HG03442 (cell line): Measurements from ENCODE around the gene ACSL5.

Experiments
- ATAC-seq: cut with Tn5 transposase; IDR thresholded peaks from one replicate; pipeline ENCODE4 v1.9.1; 2021; ENCODE audit warnings: mild to moderate bottlenecking, moderate library complexity; ENCODE audit not compliant: unreplicated experiment

Gene ACSL5

GRCh38 chr10:112373912-112374338 is at the start of gene ACSL5:
Gene ACSL5, plus strand, starts transcription at chr10:112374116. Its CDS starts 20,831 bp downstream, at chr10:112394947.
- ATAC-seq, result no peak

DNA sequence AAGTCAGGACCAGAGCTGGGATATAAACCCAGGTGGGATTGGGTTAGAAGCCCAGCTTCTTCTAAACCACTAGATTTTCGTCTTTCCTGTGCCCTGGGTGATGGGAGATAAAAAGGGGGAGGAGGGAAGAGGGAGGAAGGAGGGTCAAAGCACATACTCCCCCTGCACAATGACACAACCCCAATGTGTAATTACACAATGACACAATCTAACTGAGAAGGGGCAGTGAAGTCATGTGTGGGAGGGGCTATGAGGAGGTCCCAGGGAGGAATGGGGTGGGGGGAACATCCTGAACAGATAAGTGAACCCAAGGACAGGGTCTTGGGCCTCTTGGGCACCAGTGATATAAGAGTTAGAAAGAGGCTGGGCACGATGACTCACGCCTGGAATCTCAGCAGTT is 46.2 kb upstream of the ACSL5 start:
- no peak for ATAC-seq

DNA sequence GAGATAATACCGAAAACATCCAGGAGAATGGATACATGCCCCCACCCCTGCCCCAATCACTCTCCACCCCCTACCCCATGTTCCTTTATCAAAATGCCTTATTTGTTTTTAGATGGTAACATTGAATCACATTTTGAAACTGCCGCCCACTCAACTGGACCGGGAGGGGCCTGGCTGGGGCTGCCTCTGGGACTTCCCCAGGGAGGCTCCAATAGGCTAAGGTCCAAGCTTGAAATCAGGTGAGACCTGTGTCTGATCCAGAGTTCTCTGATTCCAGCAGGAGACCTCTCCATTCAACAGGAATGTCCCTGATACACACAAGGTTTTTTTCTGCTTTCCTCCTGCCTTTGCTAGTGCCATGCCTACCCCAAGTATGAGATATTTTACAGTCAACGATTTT is 43.8 kb upstream of the ACSL5 start:
- no peak for ATAC-seq

DNA sequence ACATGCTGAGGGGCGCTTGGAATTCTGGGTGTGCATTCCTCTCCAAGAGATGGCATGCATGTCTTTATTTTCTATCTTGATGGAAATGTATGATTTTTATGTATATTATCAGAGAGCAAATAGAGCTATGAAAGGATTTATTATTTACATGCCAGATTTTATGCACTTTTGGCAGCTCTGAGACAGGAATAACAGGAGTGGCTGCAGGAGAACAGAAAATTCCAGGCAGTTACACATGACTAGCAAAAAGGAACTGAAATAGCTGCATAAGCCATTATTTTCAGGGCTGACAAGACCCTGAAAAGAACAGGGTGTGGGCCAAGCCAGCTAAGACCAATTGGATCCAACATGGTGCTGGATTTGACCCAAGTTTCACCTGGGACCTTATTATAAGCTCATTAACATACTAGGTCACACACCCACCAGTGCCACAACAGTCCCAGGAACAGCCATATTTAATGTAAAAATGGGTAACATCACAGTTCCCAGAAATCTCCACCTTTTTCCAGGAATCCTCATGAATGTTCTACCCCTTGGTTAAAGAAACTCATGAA is 43.2 kb upstream of the ACSL5 start:
- no peak for ATAC-seq

GRCh38 chr10:112332022-112332421 is 41.9 kb upstream of the ACSL5 start:
- ATAC-seq, result no peak

- ATAC-seq, result no peak
Observed at GRCh38 chr10:112332509-112333228, 41.2 kb upstream of the ACSL5 start.

DNA sequence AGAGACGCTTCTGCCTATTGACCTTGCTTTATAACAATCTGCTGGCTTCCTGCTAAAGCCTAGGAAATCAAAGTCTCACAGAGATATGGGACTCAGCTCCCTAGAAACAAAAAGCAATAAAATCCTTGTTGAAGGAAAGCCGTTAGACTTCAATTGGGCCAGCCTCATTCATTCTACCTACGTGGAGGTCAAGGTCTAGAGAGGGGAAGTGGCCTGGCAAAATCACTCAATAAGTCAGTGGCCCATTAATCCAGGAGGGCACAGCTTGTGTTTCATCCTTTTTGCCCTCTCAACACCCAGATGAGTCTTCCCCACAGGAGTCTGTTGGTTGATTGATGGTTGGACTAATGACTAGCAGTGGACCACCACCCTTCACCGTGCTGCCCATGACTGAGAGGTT is 40.5 kb upstream of the ACSL5 start:
- ATAC-seq, result no peak

DNA sequence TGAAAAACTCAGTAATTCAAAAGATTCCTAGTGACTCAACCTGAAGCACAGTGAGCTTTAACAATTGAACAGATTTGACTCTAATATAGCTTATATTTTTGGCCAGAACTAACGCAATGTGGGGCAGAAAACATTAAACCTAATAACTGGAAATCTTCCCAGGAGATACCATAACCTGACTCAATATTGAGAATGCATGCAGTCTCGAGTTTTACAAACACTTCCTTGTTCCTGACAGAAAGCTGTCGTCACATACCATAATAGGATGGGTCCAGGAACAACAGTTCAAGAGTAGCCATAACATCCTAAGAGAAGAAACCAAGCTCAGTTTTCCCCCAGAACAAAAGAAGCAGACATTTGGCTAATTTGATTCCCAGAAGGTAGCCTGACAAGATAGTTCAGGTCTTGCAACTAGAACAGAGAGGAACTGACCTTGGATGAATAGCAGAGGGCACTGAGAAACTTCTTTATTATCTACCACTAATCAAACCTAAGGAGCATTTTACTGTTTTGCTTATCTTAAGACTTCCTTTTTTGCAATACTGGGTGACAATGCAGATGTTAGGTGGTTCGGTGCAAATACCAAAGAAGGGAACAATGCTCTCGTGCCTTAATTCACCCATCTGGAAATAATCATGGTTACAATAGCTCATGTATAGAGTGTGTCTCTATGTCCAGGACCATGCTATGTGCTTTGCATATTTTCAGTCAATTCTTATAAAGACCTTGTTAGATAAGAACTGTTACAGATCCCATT is 38.6 kb upstream of the ACSL5 start:
- no peak for ATAC-seq

DNA sequence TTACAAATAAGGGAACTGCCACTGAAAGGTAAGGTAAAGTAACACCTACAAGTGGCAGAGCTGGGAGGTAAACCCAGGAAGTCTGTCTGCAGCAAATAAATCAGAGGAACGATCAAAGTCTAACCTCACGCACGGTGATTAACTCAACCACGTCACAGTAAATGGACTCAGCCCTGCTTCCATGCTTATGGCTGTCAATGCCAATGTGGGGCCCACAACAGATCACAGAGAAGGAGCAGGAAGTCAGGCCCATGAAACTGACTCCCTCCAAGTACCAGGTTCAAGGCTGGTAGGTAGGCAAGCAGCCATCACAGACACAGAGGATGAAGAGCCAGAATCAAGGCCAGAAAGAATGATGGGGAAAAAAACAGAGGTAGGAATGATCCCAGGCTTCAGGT is 38.0 kb upstream of the ACSL5 start:
- no peak for ATAC-seq

DNA sequence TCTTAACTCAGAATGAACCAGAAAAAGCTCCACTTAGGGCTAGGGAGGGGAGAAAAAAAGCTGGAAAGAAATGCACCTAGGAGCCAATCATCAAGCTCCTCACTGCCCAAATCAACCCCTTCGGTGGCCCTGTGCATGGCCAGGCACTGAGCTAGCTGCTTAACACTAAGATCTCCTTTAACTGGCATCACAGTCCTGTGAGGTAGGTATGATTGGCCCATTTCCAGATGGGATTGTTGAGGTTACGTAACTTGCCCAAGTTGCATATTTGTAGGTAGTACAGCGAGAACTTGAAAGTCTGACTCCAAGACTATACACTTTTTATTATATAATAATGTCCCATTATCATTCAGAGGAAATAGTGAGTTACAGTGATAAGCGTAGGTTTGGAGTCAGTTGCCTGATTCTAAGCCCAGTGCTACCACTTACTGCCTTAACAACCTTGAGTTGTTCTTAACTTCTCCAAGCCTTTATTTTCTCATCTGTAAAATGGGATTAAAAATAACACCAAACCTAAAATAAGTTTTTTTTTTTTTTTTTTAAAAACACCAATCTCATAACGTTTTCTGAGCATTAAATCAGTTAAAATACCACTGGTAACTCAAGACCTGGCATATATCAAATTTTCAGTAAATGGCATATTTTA is 37.2 kb upstream of the ACSL5 start:
- no peak for ATAC-seq

- ATAC-seq, result no peak
Observed at GRCh38 chr10:112338957-112339356, 35.0 kb upstream of the ACSL5 start.

DNA sequence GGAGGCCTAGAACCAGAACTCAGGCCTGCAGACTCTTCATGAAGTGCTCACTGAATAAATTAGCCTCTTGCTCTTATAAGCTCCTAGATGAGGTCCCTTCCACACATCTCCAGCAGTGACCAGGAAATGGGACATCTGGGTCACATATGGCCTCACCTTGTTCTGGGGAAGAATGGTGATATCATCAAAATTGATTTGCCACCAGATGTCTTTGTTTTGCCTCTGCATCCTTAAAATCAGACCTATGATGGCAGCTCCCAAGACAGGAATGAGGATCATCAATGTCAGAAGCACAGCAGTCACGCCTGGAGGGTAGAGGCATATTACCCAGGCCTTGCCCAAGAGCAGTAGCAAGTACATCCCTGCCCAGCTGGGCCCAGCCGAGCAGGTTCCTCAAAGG is 33.3 kb upstream of the ACSL5 start:
- no peak for ATAC-seq

DNA sequence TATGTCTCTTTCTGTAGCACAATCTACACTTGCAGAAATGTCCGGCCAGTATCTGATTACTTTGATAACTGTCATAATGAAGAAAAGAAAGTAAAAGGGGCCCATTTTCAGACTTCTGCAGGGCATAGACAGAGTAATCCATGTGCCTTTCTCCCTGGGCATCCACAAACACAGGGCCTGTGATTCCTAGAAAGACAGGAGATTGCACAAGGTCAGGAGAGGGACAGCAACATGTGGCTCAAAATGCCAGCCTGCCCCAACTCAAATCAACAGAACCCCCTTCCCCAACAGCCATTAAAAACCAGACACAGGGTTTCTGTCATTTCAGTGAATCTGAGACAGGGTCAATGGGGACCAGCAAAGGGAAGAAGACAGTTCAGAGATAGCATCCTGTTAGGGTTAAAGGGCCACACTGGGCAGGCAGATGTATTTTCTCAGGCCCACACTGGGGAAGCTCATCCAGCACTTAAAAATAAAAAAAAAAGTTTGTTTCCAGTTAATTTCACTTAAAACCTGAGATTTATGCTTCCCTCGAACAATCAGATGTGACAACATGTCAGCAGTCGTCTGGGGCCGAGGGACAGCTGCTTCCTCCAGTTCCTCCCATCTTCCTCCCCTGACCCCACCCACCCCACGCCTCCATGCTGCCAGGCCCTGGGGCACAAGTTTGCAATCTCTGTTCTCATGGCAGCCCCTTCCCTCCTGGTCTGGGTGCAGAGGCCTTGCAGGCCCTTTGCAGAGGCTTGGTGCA is 30.7 kb upstream of the ACSL5 start:
- ATAC-seq, result no peak

- no peak for ATAC-seq
Observed at GRCh38 chr10:112344261-112344660, 29.7 kb upstream of the ACSL5 start.

DNA sequence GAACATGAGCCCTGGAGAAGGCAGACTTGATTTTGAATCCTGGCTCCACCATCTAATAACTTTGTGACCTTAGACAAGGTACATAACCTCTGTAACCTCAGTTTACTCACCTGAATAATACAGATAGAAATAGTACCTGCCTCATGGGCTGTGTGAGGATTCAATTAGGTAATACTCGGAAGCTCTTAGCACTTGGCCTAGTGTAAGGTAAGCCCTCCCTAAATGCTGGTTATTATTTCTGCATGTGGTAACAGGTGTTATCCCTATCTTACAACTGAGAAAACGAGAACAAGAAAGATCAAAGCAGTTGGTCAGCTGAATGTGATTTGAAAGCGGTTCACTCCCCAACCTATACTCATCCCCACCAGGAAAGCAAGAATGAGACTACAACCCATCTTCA is 28.7 kb upstream of the ACSL5 start:
- ATAC-seq, result no peak

- ATAC-seq, result no peak
Observed at GRCh38 chr10:112345743-112346142, 28.2 kb upstream of the ACSL5 start.

DNA sequence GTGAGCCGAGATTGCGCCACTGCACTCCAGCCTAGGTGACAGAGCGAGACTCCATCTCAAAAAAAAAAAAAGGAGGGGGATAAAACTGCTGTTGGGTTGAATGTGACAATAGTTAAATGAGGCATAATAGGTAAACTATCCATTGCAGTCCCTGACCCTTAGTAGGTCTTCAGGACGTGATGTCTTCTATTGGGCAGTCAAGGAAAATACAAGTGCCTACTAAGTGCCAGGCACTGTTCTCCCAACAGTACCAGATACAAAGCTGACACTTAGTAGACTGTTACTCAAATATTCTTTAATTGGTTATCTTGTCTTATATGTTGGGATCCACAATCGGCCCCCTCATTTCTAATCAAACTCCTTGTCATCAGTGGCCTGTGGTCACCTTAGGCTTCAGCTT is 27.1 kb upstream of the ACSL5 start:
- ATAC-seq, result no peak

DNA sequence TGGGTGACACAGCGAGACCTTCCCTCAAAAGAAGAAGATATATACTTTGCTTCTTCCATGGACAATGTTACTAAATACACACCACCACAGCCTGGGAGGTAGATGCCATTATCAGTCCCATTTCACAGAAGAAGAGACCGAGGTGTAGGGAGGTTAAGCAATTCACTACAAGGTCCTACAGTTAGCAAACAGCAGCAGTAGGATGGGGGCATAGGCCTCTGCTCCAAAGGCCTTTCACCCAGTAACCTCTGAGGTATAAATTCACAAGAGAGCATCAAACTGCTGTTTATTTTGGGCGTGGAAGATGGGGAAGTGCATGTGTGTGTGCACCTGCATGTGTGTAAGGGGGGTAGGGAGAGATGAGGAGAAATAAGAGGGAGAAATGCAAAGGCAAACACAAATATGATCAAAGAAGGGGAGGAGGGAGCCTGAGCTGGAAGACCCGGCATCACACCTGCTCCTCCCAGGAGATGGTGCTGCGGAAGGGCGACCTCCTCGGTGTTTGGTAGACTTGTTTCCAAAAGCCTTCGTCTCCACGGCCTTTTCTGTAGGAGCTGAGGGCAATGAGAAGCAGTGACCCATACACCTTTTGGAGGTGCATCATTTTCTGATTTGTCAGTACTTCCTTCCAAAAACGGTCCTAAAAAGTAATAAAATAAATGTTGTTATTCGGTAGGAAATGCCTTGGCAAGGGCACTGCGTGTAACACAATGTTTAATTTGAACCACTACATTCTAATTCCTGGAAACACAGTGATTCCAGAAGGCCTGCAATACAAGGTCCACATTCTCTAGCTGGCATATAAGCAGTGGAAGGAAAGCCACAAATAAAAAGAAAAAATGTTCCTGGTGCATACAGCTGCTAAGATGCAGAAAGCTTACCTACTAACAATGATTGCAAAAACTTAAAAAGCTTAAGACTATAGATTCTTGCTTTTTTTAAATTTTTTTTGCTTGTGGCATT is 25.9 kb upstream of the ACSL5 start:
- no peak for ATAC-seq

DNA sequence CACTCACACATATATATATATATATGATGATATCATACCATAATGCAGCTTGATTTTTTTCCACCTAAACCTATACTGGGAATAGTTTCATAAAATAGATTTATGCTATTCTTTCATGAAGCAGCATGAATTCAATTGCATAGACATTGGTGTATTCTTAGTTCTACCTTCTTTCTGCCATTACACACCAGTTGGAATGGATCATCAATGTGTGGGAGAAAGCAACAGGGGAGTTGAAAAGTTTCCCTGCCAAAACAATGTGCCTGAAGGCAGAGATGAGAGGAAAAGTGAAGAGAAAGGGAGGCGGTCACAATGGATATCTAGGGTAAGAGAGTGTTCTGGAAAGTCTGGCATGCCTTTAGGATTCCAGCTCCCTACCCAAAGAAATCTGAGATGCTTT is 25.2 kb upstream of the ACSL5 start:
- ATAC-seq, result no peak
